GM12801 (cell line): ENCODE measurements around the gene RASEF.

Source experiments
- CTCF ChIP-seq: IDR thresholded peaks from one replicate; pipeline ENCODE4 v1.5.1; 2011; ENCODE audit warnings: control low read depth; ENCODE audit not compliant: insufficient read length; ENCODE audit errors: extremely low read depth

The RASEF gene

DNA sequence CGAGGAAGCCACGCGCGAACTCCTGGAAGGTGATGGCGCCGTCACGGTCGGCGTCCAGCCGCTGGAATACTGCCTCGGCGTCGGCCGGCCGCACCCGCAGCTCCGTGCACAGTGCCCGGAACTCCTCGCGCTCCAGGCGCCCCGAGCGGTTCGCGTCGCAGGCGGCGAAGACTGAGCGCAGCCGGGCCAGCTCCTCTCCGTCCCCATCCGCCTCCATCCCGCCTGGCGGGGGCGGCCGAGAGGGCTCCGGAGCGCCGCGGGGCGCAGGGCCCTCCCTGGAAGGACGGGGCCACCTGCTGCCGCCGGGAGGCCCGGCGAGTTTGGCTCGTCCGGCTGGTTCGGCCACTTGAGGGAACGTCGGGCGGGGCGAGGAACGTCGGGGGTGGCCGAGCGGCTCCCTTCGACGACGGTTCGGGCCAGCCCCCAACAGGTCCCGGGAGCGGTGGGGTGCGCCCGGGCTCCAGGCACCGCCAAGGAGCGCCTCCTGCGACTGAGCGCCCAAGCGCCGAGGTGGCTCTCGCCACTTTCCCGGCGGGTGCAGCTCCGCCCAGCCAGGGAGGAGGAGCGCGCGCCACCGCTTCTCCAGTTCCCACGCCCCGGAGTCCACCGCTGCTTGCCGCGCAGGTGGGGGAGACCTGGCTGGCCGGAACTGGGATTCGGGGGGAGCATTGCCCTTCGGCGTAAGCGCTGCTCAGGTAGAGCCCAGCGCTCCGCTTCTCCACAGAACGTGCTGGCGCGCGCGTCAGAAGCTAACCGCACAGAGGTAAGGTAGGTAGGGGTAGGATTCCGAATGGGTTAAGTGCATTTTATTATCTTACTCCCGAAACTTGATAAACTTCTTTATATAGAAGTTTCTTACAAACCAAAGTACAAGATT lies at the start of gene RASEF:
Gene RASEF, minus strand, starts transcription at position 492 of the 877 bp plus-strand sequence. Its CDS starts 275 bp downstream, at position 217.
- TF ChIP-seq CTCF, result no peak

DNA sequence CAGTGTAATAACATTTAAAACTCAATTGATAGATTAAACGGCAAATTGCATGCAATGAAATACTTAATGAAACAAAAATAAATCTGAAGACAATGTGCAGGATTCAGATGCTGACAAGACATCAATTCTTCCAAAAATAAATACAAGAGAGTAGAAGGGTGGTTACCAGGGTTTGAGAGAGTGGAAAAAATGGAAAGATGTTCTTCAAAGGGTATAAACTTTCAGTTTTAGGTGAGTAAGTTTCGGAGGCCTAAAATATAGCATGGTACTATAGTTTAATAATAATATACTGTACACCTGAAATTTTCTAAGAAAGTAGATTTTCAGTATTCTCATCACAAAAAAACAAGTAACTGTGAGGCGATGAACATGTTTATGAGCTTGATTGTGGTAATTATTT lies 48.2 kb upstream of the RASEF start:
- TF ChIP-seq CTCF, result no peak

- no peak for TF ChIP-seq CTCF
Observed at GRCh38 chr9:83109296-83109695, 46.4 kb upstream of the RASEF start.

- TF ChIP-seq CTCF, result no peak
Observed at GRCh38 chr9:83108208-83108607, 45.3 kb upstream of the RASEF start.

DNA sequence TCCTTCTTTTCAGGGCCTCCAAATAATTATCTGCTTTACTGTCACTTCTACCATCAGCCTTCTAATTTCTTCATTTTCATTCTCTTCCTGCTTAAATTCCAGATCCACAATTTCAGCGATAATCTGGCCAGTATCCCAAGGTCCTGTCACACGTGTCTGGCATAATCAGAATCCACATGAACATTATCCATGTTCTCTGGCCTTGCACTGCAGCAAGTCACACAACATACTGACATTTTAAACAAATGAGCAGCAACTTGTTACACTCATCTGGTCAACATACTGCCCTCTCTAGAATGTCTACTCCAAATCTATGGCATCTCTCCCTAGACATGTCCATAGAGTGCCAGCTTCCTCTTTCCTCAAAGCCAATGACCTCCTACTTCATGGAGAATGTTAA lies 43.8 kb upstream of the RASEF start:
- no peak for TF ChIP-seq CTCF

GRCh38 chr9:83106263-83106662 lies 43.3 kb upstream of the RASEF start:
- no peak for TF ChIP-seq CTCF

DNA sequence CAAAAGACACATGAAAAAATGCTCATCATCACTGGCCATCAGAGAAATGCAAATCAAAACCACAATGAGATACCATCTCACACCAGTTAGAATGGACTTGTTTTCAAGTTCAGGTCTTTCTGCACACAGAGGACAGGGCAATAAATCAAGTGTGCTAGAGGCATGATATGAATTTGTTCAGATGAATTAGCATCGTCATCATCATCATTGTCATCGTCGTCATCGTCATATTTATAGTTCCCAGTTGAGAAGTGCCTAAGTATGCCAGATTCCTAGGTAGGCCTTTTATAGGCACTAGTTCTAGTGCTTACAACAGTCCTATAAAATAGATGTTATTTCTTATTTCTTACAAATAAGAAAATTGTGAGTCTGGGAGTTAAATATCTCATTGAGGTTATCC lies 34.7 kb upstream of the RASEF start:
- TF ChIP-seq CTCF, result no peak
